SK-N-MC (cell line): ENCODE measurements around the gene TMEM214.

Experiments
- DNase-seq: peaks from one replicate; pipeline ENCODE4 v3.0.0-alpha.2; 2011; ENCODE audit warnings: low read depth, low spot score
- H3K27ac ChIP-seq: fragments of 200-600 bp; sonication (generic); 2 replicates; pipeline ENCODE4 v1.5.1; 2016; ENCODE audit warnings: mixed run types
- H3K36me3 ChIP-seq: fragments of 200-600 bp; sonication (generic); 2 replicates; pipeline ENCODE4 v1.6.1; 2017; ENCODE audit warnings: antibody characterized with exemption, low read length, mixed read lengths; ENCODE audit not compliant: insufficient read depth
- H3K4me3 ChIP-seq: fragments of 200-600 bp; sonication (generic); 2 replicates; pipeline ENCODE4 v1.5.1; 2016
- H3K9ac ChIP-seq: fragments of 200-600 bp; sonication (generic); 2 replicates; pipeline ENCODE4 v1.8.0; 2017; ENCODE audit warnings: mixed run types, mixed read lengths; ENCODE audit not compliant: insufficient read length
- H3K9me3 ChIP-seq: fragments of 200-600 bp; sonication (generic); 2 replicates; pipeline ENCODE4 v1.6.1; 2017; ENCODE audit warnings: low read depth, mild to moderate bottlenecking, antibody characterized with exemption, low read length, moderate library complexity, mixed read lengths
- EZH2 ChIP-seq: fragments of 200-600 bp; sonication (generic); IDR thresholded peaks from one replicate; pipeline ENCODE4 v1.6.1; 2017; ENCODE audit warnings: antibody characterized with exemption
- FOXP2 ChIP-seq: optimal IDR thresholded peaks from 2 replicates; pipeline ENCODE3; 2011; ENCODE audit warnings: mild to moderate bottlenecking, moderate library complexity; ENCODE audit not compliant: insufficient read depth; ENCODE audit errors: extremely low read length, control extremely low read depth
- POLR2AphosphoS5 ChIP-seq: IDR thresholded peaks from 2 replicates; pipeline ENCODE4 v1.6.1; 2012; ENCODE audit warnings: mild to moderate bottlenecking, low read depth, low read length, borderline replicate concordance

The TMEM214 gene

DNA sequence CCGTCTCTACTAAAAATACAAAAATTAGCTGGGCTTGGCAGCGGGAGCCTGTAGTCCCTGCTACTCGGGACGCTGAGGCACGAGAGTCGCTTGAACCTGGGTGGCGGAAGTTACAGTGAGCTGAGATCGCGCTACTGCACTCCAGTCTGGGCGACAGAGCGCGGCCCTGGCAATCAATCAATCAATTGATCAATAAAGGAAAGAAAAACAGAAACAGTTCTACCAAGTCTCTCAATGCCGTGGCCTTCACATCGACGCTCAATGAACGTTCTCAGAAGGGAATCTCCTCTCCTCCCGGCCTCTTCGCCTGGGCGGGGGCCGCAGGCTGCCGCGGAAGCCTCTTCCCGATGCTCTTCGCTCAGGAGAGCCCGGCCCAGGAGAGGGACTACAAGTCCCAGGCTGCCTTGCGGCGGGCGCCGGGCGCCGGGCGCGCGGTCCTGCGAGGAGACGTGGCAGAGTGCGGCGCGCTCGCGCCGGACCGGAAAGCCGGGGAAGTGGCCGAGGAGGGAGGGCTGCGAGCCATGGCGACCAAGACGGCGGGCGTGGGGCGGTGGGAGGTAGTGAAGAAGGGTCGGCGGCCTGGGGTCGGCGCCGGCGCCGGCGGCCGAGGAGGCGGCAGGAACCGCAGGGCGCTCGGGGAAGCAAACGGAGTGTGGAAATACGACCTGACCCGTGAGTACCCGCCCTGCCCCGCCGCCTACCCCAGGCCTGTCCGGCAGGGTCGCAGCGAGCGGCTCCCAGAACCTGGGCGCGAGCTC lies at the start of gene TMEM214:
Gene TMEM214, plus strand, starts transcription at position 471 of the 758 bp plus-strand sequence. Its CDS starts 51 bp downstream, at position 522.
- Histone ChIP-seq H3K9ac (peak within 1 kb of the TSS; percentile 90), H3K4me3 (peak within 1 kb of the TSS; percentile 93), H3K27ac (no peak within 1 kb of the TSS), H3K9me3 (no peaks in the 10 kb centered on the region), H3K36me3 (peaks cover 28% of the 10 kb centered on the region; the same call in 1 of the 2 replicates)
- TF ChIP-seq POLR2AphosphoS5 (peak; percentile 81; the same call in 1 of the 2 replicates), FOXP2 (no peak), EZH2 (no peak)
- DNase-seq = no peak

GRCh38 chr2:26983746-26984145 lies 49.0 kb upstream of the TMEM214 start:
- H3K9me3 ChIP-seq = no peaks in the 10 kb centered on the region
- H3K36me3 ChIP-seq = no peaks in the 10 kb centered on the region
- H3K9ac ChIP-seq = no peak overlapping the region
- no peak overlapping the region for H3K27ac ChIP-seq
- H3K4me3 ChIP-seq = no peak overlapping the region
- no peak for DNase-seq
- TF ChIP-seq POLR2AphosphoS5 (no peak), EZH2 (no peak), FOXP2 (no peak)

GRCh38 chr2:26985807-26986206 lies 47.0 kb upstream of the TMEM214 start:
- Histone ChIP-seq H3K4me3 (no peak overlapping the region), H3K27ac (no peak overlapping the region), H3K9ac (no peak overlapping the region), H3K9me3 (no peaks in the 10 kb centered on the region), H3K36me3 (no peaks in the 10 kb centered on the region)
- TF ChIP-seq EZH2 = no peak
- TF ChIP-seq POLR2AphosphoS5 = no peak
- no peak for TF ChIP-seq FOXP2
- no peak for DNase-seq

DNA sequence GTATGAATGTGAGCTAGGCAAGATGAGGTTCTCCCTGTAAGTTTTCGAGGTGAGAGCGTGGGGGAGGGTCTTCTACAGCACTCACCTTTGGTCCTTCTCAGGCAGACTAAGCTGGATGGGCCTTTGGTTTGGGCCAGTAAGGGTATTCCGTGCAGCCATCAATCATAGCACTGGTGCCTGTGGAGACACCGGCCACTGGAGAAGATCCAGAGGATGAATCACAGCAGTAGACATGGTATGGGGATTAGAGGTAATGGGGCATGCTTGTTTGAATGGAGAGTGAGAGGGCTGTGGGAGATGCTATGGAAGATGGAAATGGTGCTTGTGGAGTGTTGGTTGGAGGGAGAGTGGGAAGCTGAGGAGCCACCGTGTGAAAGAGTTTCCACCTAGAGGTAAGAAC lies 46.2 kb upstream of the TMEM214 start:
- no peak for DNase-seq
- Histone ChIP-seq H3K9ac (no peak overlapping the region), H3K27ac (no peak overlapping the region), H3K9me3 (no peaks in the 10 kb centered on the region), H3K36me3 (no peaks in the 10 kb centered on the region), H3K4me3 (no peak overlapping the region)
- TF ChIP-seq POLR2AphosphoS5 = no peak
- TF ChIP-seq FOXP2 = no peak
- TF ChIP-seq EZH2 = no peak

- DNase-seq = no peak
- H3K27ac ChIP-seq = no peak overlapping the region
- no peak overlapping the region for H3K9ac ChIP-seq
- no peak for TF ChIP-seq POLR2AphosphoS5
- TF ChIP-seq FOXP2 = no peak
- no peak for TF ChIP-seq EZH2
- H3K4me3 ChIP-seq = no peak overlapping the region
- H3K36me3 ChIP-seq = no peaks in the 10 kb centered on the region
- no peaks in the 10 kb centered on the region for H3K9me3 ChIP-seq
These were observed 44.5 kb upstream of the TMEM214 start for GRCh38 chr2:26988058-26988860.

DNA sequence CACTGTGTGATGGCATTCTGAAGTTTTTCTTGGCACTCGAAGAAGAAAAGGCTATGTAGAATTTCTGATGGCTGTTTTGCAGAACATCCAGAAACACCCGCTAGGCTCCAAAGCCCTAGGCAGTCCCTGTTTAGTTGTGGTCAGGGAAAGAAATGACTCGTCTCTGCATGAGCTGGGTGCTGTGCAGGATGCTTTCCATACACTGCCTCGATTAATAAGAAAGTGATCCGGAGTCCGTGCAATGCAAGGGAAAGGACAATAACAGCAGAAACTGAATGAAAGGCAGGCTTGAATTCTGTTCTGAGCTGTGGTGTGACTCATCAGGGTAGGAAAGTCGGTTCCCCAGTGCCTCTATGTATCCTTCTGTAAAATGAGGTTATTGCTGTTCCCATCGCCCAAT lies 43.6 kb upstream of the TMEM214 start:
- H3K9ac ChIP-seq = no peak overlapping the region
- no peak overlapping the region for H3K27ac ChIP-seq
- H3K36me3 ChIP-seq = no peaks in the 10 kb centered on the region
- H3K9me3 ChIP-seq = no peaks in the 10 kb centered on the region
- H3K4me3 ChIP-seq = no peak overlapping the region
- DNase-seq = no peak
- TF ChIP-seq POLR2AphosphoS5 (no peak), EZH2 (no peak), FOXP2 (no peak)

DNA sequence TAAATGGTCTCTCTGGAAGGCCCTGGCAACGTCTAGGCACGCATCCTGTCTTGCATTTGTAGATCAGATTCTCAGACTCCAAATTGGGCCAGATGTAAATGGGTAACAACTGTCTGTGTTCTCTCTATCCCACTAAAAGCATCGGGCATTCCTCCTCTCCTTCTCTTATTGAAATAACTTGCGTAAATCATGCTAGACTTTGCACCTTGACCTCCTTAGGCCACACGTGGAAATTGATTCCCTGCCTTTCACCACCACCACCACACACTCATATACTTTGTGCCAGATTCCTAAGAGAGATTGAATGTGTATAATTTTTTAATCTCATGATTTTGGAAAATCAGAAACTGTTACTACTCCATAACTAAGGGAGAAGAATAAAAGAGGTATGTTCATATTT lies 41.0 kb upstream of the TMEM214 start:
- no peak for TF ChIP-seq FOXP2
- no peak for TF ChIP-seq POLR2AphosphoS5
- no peak for TF ChIP-seq EZH2
- no peak overlapping the region for H3K4me3 ChIP-seq
- DNase-seq = no peak
- H3K36me3 ChIP-seq = no peaks in the 10 kb centered on the region
- no peaks in the 10 kb centered on the region for H3K9me3 ChIP-seq
- no peak overlapping the region for H3K27ac ChIP-seq
- H3K9ac ChIP-seq = no peak overlapping the region

DNA sequence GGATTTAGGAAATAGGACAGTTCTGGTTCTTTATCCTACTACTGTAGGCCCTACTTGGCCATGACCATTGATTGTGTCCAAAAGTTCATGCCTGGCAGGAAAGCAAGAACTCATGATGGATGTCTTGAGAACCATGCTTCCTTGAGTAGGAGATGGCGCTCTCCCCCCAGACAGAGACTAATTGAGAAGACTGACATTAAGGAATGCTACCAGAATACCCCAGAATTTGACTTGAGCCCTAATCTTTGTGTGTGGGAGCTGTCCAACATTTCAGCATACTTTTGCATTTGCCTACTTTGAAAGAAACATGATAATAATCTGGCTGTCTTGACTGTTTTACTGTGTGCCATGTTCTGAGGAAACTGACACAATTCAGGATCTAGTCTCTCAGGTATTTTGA lies 39.0 kb upstream of the TMEM214 start:
- Histone ChIP-seq H3K36me3 (no peaks in the 10 kb centered on the region), H3K9ac (no peak overlapping the region), H3K27ac (no peak overlapping the region), H3K4me3 (no peak overlapping the region), H3K9me3 (no peaks in the 10 kb centered on the region)
- DNase-seq = no peak
- TF ChIP-seq FOXP2 = no peak
- no peak for TF ChIP-seq EZH2
- TF ChIP-seq POLR2AphosphoS5 = no peak
